GM21576 (cell line): ENCODE data around the gene RNU5B-1.

Experiments used
- ATAC-seq: cut with Tn5 transposase; IDR thresholded peaks from one replicate; pipeline ENCODE4 v1.9.1; 2021; ENCODE audit warnings: mild to moderate bottlenecking, moderate library complexity; ENCODE audit not compliant: unreplicated experiment

Gene RNU5B-1

GRCh38 chr15:65287520-65287855 lies 17.0 kb upstream of the RNU5B-1 start:
- no peak for ATAC-seq

DNA sequence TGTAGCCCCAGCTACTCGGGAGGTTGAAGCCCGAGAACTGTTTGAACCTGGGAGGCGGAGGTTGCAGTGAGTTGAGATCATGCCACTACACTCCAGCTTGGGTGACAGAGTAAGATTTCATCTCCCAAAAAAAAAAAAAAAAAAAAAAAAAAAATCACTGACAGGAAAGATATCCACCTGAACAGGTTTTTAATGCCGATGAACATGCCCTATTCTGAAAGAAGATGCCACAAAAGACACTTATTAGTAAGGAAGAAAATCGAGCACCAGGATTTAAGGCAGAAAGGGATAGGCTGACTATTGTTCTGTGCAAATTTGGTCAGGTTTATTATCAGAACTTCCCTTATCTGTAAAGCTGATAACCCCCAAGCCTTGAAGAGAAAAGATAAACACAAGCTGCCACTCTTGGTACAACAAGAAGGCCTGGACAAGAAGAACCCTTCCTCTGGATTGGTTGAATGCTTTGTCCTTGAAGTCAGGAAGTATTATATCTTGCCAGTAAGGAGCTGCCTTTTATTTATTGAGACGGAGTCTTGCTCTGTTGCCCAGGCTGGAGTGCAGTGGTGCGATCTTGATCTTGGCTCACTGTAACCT lies 15.1 kb upstream of the RNU5B-1 start:
- no peak for ATAC-seq

DNA sequence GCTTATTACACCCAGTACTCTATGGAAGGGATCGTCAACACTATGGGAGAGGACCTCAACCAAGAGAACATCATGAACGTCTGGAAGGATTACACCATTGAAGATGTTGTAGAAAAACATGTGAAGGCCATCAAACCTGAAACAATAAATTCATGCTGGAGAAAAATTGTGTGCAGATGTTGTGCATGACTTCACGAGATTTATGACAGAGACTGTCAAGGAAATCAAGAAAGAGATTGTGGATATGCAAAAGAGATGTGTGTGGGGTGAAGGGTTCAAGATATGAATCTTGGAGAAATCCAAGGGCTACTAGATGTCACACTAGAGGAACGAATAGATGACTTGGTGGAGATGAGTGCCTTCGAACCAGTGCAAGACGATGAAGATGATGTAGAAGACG lies 14.2 kb upstream of the RNU5B-1 start:
- ATAC-seq, result no peak

DNA sequence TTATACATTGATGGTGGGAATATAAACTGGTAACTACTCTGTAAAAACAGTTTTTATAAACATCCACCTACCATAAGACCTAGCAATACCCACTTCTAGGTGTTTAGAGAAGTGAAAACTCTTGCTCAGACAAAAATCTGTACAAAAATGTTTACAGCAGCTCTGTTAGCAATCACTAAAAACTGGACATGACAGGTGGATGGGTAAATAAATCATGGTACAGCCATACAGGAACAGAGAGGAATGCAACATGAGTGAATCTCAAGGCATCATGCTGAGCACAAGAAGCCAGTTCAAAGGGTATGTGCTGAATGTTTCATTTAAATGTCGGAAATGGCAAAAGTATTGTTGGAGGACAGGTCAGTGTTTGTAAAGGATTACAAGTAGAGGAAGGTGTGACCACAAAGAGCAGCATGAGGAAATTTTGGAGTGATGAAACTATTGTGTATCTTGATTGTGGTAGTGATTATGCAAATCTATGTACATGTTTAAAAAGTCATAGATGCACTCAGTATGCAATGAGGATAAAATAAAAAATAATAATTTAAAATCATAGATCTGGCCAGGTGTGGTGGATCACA lies 11.4 kb upstream of the RNU5B-1 start:
- ATAC-seq, result no peak

- ATAC-seq, result no peak
These were observed 5.7 kb upstream of the RNU5B-1 start for GRCh38 chr15:65298731-65299130.

DNA sequence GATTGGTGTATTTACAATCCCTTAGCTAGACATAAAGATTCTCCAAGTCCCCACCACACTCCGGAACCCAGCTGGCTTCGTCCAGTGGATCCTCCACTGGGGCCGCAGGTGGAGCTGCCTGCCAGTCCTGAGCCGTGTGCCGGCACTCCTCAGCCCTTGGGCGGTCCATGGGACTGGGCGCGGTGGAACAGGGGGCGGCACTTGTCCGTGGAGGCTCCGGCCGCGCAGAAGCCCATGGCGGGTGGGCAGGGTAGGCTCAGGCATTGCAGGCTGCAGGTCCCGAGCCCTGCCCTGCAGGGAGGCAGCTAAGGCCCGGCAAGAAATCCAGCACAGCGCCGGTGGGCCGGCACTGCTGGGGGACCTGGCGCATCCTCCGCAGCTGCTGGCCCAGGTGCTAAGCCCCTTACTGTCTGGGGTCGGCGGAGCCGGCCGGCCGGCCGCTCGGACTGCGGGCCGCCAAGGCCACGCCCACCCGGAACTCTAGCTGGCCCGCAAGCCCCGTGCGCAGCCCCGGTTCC lies 3.5 kb upstream of the RNU5B-1 start:
- ATAC-seq, result no peak

DNA sequence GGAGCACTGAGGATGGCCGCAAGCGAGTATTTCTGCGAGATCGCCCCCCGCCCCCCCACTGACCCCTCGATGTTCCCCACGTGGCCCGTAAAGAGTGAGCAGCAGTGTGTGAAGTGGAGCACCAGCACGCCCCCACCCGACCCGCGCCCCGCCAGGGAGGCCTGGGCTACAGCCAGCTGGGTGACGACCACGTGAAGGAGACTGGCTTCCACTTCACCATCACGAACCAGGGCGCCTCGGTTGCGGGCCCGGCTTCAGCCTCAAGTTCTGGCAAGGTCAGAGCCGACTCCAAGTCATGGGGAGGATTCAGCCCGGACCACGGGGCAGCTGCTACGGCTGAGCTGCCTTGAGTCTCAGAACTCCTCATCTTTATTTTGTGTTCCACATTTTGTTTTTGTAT lies 2.4 kb upstream of the RNU5B-1 start:
- no peak for ATAC-seq

- no peak for ATAC-seq
These were observed 643 bp upstream of the RNU5B-1 start for GRCh38 chr15:65303687-65304380.

- ATAC-seq, result no peak
These were observed 777 bp downstream of the RNU5B-1 start for GRCh38 chr15:65305150-65305758.

GRCh38 chr15:65305776-65306175 lies 1.3 kb downstream of the RNU5B-1 start:
- ATAC-seq, result no peak

GRCh38 chr15:65306551-65306950 lies 2.1 kb downstream of the RNU5B-1 start:
- no peak for ATAC-seq

DNA sequence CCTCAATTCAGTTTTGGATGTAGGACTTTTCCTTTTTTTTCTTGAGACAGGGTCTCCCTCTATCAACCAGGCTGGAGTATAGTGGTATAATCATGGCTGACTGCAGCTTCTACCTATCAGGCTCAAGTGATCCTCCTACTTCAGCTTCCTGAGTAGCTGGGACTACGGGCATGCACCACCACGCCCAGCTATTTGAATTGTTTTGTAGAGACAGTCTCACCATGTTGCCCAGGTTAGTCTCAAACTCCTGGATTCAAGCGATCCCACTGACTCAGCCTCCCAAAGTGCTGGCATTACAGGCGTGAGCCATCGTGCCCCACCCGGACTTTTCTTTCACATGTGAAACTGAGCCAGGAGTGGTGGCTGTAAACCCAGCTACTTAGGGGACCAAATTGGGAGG lies 3.5 kb downstream of the RNU5B-1 start:
- no peak for ATAC-seq

GRCh38 chr15:65309882-65310418 lies 5.5 kb downstream of the RNU5B-1 start:
- ATAC-seq, result no peak

GRCh38 chr15:65310431-65311137 lies 6.1 kb downstream of the RNU5B-1 start:
- ATAC-seq, result no peak

- ATAC-seq, result no peak
These were observed 7.3 kb downstream of the RNU5B-1 start for GRCh38 chr15:65311760-65312159.

DNA sequence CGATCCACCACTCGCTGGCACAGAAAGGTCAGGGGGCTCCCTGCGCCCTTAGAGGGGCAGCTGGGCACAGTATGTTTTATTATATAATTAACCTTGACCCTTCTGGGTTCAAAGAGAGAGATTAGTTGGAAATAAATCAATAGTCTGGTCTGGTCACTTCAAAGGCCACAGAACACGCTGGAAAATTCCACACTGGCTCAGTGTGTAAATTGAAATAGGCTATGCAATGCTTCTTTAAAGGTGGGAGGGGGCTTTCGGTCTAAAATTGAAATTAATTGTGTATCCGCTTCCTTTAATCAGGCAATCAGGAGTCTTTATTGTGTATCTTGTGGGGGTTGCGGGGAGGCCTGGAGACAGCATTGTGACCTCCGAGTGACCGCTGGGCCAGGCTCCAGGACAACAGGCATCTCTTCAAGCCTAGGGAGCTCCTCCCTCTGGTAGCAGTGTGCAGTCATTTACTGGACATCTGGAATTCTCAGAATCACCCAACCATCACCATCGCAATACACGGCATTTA lies 8.0 kb downstream of the RNU5B-1 start:
- no peak for ATAC-seq

DNA sequence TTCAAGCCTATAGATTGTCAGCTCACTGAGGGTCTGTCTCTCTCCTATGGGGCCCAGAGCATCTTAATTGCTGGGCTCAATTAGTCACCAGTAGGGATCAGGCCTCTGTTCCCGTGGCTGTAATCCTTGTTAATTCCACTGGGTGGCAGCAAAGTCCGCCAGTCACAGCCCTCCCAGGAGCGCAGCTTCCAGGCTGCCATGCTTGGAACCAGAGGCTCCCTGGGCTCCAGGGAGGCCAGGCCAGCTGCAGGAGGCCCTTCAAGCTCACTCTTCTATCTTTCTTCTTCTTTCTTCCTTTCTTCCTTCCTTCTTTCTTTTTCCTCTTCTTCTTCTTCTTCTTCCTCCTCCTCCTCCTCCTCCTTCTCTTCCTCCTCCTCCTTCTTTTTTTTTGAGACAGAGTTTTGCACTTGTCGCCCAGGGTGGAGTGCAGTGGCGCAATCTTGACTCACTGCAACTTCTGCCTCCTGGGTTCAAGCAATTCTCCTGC lies 14.4 kb downstream of the RNU5B-1 start:
- ATAC-seq, result no peak

- no peak for ATAC-seq
These were observed 18.6 kb downstream of the RNU5B-1 start for GRCh38 chr15:65323071-65323511.

DNA sequence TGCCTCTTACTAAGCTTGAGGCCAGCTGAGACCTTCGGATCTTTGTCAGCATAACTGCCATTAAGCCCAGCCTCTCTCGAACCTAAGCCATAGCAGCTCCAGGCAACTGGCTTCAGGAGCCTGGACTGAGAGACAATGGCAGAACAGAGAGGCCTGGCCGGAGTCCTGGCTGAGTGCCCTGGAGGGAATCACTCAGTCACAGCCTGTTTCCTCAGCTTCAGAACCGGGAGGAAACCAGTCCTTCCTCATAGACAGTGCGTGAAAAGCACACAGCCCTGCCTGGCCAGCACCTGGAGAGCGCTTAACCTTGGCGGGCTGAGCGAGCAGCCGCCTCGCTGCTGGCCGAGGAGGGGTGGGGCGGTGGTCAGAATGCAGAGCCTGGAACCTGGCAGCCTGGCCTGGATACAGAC lies 21.6 kb downstream of the RNU5B-1 start:
- ATAC-seq, result no peak

- no peak for ATAC-seq
These were observed 22.3 kb downstream of the RNU5B-1 start for GRCh38 chr15:65326818-65327217.
